ENCODE measurements around the gene TENT5A.
"Not testable (repeated sequence)": the region's sequence is repeated elsewhere in the genome, so short reads cannot be mapped to it uniquely, and the experiment has no call there.

TENT5A gene

DNA sequence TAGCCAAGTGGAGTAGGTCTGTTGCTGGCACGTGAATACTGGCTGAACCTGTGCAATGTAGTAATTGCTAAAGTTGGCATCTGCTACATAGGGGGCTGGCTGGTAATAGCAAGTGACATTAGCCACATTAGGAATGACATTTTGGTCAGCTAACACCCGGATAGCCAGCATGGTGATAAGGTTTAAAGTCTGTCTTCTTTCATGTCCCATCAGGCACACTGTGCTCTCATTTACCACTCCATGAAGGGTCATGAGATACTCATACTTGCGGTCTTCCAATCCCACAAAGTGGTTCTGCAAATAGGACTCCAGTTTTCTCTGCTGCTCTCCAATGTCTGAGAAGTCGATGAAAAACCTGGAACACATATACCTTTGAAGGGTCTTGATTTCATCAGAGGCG is 2.8 kb downstream of the TENT5A start:
- DNase-seq, result no peak

DNA sequence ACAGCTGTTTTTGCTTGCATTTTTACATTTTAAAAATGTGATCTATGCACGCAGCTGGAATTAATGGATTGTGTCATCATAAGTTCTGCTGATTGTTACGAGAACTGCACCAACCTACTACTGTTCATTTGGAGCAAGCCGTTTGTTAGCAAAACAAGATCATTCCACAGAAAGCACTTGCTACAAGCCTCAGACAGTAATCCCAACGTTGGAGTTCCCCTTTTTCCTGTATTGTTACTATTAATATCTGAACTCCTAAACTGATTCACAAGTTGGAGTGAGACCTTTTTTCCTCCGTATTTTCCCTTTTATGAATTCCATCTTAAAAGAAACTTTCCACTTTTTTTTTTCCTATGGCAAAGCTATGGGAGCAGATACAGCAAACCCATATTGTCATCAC is 3.5 kb downstream of the TENT5A start:
- DNase-seq, result no peak

DNA sequence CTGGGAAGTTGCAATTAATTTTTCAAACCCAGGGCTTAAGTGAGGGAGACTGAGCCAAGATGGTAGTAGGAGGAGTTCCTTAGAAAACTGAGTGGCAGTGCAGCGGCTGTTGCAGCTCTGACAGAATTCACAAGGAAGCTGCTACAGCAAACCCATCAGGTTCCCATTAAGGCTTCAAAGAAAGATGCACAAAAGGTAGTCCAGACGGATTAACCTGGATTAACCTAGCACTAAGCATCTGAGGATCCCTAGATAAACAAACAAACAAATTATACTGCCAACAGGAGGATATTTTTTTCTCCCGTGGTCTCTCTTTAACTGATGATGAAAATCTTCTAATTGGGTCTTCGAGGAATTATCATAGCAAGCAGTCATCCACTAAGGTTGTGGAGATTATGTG is 5.2 kb downstream of the TENT5A start:
- DNase-seq, result no peak

DNA sequence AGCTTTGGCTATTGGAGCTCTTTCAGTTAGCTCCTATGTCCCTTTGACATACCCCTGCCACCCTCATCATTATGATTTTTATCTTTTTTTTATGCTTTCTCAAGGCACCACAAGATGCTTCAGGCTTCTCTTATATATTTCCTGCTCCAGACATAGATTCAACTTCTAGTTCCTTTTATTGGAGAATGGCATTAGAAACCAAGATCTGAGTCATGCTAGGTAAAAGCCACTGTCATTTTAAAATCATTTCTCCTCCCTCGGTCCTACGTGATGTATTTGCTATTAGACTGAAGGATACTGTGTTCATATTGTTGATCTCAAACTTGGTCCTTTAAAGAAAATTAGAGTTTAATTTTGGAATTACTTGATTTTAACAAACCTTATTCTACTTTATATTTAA is 8.3 kb downstream of the TENT5A start:
- DNase-seq, result no peak

- DNase-seq, result no peak
Observed at GRCh38 chr6:81743649-81744048, 8.8 kb downstream of the TENT5A start.

GRCh38 chr6:81741689-81742088 is 10.8 kb downstream of the TENT5A start:
- DNase-seq, result no peak

- not testable (repeated sequence) for DNase-seq
Observed at GRCh38 chr6:81740591-81740990, 11.9 kb downstream of the TENT5A start.

DNA sequence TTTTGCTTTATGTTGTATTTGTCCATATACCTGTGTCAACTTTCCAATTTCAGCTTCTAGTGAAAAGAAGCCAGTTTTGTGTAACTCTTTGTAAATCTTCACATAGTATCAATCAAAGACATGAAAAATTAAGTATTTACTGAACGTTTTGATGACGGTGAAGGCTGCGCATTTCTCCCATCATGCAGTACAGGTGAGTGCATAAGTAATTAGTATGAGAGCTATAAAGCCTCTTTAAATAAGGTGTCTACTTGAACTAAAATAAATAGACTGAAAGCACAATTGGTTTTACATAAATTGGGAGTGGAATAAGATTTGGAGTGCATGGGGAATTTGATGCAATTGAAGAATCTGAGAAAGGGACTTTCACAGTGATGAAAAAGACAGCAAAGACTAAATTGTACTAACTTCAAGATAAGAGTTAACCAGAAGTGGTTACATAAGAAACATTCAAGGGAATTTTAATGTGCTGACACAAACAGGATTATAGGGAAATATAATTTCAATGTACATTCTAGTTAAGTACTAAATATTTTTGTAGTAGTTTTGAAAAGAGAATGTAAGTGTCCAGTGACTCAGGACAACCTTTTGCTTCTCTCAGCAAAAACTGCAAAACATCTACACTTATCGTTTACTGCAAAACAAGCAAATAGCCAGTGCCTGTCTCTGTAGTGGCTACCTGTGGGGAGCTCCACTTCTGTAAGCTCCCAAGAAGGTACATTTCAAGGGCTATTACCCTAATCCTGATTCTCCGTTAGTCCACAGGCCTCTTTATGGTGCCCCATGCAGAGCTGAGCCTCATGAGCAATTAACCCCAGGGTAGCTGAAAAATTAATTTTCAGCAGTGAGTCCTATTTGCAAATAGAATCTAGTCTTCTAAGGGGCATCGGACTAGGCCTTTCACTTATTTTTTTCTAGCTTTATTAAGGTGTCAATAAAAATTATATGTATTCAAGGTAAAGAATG is 13.0 kb downstream of the TENT5A start:
- peak; percentile 27 for DNase-seq

DNA sequence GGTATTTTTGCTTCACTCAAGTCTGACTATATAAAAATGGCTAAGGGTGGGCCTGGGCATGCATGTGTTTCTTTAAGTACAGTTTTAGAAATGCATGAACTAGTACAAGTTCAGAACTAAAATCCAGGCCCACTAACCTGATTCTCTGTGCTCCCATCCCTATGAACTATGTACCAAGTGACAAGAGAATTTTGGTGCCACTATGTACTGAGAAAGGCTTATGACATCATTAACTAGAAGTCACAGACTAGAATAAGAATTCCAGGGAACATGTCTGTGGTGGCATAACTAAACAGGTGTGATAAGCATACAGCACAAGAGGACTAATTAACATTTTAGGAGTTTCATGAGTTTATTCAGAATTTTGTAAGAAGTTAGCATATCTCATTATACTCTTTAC is 16.1 kb downstream of the TENT5A start:
- DNase-seq, result no peak

GRCh38 chr6:81735756-81736380 is 16.6 kb downstream of the TENT5A start:
- DNase-seq, result no peak

- no peak for DNase-seq
Observed at GRCh38 chr6:81734500-81735150, 17.9 kb downstream of the TENT5A start.

DNA sequence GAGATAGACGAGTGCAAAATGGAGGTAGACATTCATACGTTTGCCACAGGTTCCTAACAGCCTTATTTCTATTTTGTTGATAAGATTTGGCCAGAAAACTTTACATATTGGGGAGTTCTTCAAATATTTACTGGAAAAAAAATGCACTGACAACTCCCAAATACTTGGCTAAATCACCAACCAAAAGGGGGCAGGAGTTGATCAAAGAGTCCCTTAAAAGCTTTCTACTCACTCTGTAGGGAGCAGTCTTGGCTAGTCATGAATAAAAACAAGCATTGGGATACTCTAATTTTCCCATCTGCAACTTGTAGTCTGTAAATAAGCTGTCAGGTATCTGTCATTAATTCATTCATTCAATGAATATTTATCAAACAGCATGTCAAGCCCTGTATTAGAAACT is 18.4 kb downstream of the TENT5A start:
- DNase-seq, result no peak

- no peak for DNase-seq
Observed at GRCh38 chr6:81731814-81732213, 20.7 kb downstream of the TENT5A start.

DNA sequence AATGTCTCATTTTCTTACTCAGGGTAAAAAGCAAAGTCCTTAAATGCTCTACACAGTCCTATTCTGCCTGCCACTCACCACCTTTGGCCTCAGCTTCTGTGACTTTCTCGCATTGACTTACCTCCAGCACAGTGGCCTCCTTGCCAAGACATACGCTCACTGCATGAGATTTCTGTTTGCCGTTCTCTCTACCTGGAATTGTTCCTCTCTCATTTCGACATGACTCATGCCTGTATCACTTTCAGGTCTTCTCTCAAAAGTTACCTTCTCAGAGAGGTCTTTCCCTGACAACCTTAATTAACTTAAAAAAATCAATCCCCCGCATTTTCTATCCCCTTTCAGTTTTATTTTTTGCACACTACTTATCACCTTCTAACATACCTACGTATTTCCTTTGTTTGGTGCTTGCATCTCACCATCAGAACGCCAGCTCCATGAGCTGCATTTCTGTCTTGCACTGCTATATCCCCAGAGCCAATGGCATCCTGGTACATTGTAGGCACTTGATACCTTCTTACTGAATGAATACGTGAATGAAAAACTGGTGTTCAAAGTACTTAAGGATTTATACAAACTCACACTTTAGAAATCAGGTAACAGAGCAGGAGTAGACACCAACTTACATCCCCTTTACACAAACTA is 24.5 kb downstream of the TENT5A start:
- DNase-seq, result no peak

- DNase-seq, result no peak
Observed at GRCh38 chr6:81725127-81725526, 27.4 kb downstream of the TENT5A start.

GRCh38 chr6:81722506-81723223 is 29.8 kb downstream of the TENT5A start:
- no peak for DNase-seq

DNA sequence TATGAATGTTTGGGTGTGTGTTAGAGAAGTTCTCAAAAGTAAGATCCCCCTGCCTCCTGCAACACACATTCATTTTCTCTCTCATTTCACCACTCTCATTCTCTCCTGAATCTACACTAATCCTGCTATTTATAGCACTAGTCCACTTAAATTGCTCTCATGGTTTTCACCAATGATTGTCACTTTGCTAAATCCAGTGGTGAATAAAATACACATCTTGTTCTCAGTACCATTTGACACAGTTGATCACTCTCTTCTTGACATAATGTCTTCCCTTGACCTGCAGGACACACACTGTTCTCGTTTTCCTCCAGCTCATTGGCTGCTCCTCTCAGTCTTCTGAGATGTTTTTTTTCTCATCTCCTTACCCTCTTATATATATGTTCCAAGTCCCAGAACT is 32.1 kb downstream of the TENT5A start:
- DNase-seq, result no peak

- DNase-seq, result no peak
Observed at GRCh38 chr6:81718126-81718525, 34.4 kb downstream of the TENT5A start.

DNA sequence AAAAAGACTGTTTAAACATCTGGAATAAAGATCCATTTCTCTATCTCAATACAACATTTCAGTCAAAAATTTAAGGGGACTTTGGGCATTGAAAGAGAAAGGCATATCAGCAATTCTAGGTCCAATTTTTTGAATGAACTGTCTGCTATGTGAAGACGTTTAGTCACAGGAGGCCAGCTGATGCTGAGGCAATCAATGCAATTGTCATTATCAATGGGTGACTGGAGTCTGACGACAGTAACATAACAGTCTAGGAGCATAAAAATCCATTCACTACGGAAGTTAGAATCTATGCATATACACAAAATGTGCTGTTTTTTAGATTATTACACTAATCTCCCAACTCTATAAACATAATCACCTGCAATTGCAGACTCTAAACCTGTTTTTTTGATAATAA is 37.8 kb downstream of the TENT5A start:
- no peak for DNase-seq

GRCh38 chr6:81713205-81713604 is 39.3 kb downstream of the TENT5A start:
- no peak for DNase-seq

GRCh38 chr6:81708113-81708699 is 44.3 kb downstream of the TENT5A start:
- DNase-seq, result no peak

GRCh38 chr6:81704700-81705099 is 47.8 kb downstream of the TENT5A start:
- DNase-seq, result no peak

All from NCI-H1436 treated with DMSO at 0.1 percent for 48 hours (cell line).